GM21528 (cell line): ENCODE results near the gene TLCD4.

Source experiments
- ATAC-seq: cut with Tn5 transposase; IDR thresholded peaks from one replicate; pipeline ENCODE4 v1.9.1; 2021; ENCODE audit warnings: mild to moderate bottlenecking, moderate library complexity; ENCODE audit not compliant: unreplicated experiment, low FRiP score

The TLCD4 gene

GRCh38 chr1:95094923-95095322 is 22.2 kb upstream of the TLCD4 start:
- no peak for ATAC-seq

- ATAC-seq = peak; percentile 91
Observed at GRCh38 chr1:95095833-95096217, 21.3 kb upstream of the TLCD4 start.

- peak; percentile 44 for ATAC-seq
Observed at GRCh38 chr1:95096218-95096841, 20.8 kb upstream of the TLCD4 start.

- ATAC-seq = no peak
Observed at GRCh38 chr1:95097426-95097825, 19.7 kb upstream of the TLCD4 start.

- no peak for ATAC-seq
Observed at GRCh38 chr1:95098196-95098595, 19.0 kb upstream of the TLCD4 start.

GRCh38 chr1:95108792-95109191 is 8.4 kb upstream of the TLCD4 start:
- ATAC-seq = no peak

- no peak for ATAC-seq
Observed at GRCh38 chr1:95111014-95111413, 6.1 kb upstream of the TLCD4 start.

GRCh38 chr1:95113684-95114083 is 3.5 kb upstream of the TLCD4 start:
- ATAC-seq = no peak

GRCh38 chr1:95115708-95116137 is 1.4 kb upstream of the TLCD4 start:
- no peak for ATAC-seq

- ATAC-seq = peak; percentile 73
Observed at GRCh38 chr1:95116580-95117206, 462 bp upstream of the TLCD4 start.

- no peak for ATAC-seq
Observed at GRCh38 chr1:95118067-95118499, 928 bp downstream of the TLCD4 start.

GRCh38 chr1:95118710-95119109 is 1.6 kb downstream of the TLCD4 start:
- ATAC-seq = no peak

- no peak for ATAC-seq
Observed at GRCh38 chr1:95119273-95119672, 2.1 kb downstream of the TLCD4 start.

GRCh38 chr1:95122151-95122697 is 5.1 kb downstream of the TLCD4 start:
- ATAC-seq = no peak

- ATAC-seq = no peak
Observed at GRCh38 chr1:95124342-95124741, 7.2 kb downstream of the TLCD4 start.

GRCh38 chr1:95126366-95126765 is 9.2 kb downstream of the TLCD4 start:
- no peak for ATAC-seq

GRCh38 chr1:95126846-95127245 is 9.7 kb downstream of the TLCD4 start:
- no peak for ATAC-seq

GRCh38 chr1:95127380-95127779 is 10.2 kb downstream of the TLCD4 start:
- no peak for ATAC-seq

- ATAC-seq = no peak
Observed at GRCh38 chr1:95132762-95133161, 15.6 kb downstream of the TLCD4 start.

GRCh38 chr1:95133687-95134086 is 16.5 kb downstream of the TLCD4 start:
- no peak for ATAC-seq

- ATAC-seq = no peak
Observed at GRCh38 chr1:95138223-95138622, 21.1 kb downstream of the TLCD4 start.

GRCh38 chr1:95139039-95139438 is 21.9 kb downstream of the TLCD4 start:
- no peak for ATAC-seq
